OCI-M2 (cell line): ENCODE data around the gene CACNA1F.

Source experiments
- DNase-seq: peaks from one replicate; lab custom pipeline; 2025; ENCODE audit not compliant: unreplicated experiment; lab: John Stamatoyannopoulos, UW

CACNA1F gene

DNA sequence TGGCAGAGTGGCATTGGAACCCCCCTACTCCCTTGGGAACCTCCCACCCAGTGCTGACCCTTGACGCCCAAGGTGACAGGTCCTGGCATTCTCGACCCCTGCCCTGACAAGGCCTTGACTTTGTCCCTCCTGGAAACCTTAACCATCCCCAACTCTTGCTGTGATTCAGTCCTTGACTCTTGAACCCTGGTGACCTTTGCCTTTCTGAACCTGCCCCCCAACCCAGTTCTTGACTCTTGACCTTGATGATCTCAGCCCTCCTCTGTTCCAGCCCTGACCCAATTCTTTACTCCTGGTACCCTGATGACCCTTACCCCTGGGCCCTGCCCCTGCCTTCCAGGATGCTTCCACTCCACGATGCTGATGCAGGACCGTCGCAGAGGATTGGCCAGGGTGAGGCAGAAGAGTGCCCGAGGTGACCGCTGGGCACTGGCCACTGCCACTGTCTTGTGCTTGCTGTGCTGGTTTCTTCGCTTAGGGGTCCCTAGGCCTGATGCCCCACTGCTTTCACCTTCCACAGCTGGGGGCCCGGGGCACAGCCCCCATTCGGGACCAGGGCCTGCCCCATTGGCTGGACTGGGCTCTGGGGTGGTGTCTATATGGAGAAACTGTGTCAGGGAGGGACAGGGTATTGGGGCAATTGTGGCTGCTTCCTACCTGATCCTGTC is 1.7 kb downstream of the CACNA1F start:
- DNase-seq, result no peak

DNA sequence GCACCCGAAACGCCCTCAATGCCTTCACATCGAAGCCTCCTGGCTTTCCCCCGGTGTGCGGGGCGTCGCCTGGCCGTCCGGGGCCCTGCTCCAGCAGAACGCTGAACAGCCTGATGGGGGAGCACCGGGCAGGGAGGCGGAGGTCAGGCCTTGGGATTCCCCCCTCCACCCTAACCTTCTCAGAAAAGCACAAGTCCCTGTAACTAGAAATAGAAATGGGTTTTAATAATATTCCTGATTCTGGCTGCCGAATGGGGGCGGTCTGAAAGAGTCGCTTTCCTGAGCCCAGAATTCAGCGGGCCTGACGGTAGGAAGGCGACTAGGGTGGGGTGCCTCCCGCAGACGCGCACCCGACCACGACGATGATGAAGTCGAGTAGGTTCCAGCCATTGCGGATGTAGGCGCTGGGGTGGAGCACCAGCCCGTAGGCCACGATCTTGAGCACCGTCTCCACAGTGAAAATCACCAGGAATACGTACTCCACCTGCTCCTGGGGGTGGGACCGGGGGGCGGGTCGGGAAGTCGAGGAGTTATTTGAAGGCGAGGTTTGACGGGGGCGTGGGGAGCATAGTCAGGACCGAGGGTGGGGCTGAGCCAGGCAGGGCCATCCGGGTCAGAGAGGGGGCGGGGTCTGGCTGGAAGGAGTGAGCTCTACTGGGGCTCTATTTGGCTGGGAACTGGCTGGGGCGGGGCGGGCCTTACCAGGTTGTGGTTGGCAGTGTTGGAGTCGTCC is 2.5 kb downstream of the CACNA1F start:
- no peak for DNase-seq

DNA sequence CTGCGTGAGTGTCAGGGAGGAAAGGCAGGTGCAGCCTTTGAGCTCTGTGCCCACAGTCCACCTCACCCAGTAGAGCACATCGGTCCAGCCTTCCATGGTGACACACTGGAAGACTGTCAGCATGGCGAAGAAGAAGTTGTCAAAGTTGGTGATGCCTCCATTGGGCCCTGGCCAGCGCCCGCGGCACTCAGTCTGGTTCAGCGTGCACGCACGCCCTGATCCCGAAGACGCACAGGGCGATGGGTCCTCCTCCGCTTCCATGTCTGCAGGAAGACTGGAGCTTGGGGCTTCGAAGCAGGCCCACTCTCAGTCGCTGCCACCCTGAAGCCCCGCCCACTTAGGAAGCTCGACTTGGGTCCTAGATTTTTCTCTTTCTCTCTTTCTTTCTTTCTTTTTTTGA is 5.0 kb downstream of the CACNA1F start:
- DNase-seq, result no peak

DNA sequence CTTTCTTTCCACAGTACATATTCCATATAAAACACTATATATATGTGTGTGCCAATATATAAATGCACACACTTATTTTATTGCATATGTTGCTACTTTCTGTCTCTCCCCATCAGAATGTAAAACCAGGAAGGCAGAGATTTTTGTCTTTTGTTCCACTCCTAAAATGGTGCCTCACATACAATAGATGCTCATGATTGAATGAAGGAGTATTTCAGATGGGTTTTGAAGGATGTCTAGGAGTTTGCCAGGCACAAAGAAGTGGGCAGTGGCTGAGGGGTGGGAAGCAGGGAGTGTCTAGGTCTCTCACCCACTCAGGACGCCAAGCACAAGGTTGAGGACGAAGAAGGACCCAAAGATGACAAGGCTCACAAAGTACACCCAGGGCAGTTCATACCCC is 5.4 kb downstream of the CACNA1F start:
- no peak for DNase-seq

DNA sequence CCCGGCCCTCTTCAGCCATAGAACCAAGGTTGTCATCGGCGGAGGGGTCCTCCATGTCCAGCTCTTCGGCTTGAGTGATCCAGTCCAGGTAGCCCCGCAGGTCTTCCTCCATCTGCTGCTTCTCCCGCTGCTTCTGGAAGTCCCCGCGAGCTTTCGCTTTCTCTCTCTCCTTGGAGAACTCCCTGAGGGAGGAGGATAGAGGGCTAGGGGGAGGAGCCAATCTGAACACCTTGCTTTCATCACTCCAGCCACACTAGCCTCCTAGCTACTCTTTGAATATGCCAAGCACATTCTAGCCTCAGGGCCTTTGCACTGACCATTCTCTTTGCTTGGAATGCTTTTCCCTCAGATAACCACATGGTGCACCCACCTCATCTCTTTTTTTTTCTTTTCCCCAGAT is 6.2 kb downstream of the CACNA1F start:
- DNase-seq, result no peak

DNA sequence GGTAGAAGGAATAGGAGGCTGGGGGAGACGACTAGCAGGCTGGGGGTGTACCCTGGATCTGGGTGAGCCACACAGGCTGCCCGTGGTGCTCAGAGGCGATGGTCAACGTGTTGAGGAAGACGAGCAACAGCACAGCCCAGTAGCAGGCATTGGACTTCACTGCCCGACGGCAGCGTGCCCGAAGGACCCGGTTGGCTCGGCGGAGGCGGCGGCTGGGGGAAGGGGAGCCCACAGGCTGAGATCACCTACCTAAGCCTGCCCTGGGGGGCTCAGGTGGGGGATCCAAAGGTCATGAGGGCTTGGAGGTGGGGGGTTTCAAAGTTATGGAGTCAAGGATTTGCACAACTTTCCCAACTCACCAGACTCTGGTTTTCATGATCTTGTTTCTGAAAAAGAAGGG is 7.3 kb downstream of the CACNA1F start:
- DNase-seq, result no peak

DNA sequence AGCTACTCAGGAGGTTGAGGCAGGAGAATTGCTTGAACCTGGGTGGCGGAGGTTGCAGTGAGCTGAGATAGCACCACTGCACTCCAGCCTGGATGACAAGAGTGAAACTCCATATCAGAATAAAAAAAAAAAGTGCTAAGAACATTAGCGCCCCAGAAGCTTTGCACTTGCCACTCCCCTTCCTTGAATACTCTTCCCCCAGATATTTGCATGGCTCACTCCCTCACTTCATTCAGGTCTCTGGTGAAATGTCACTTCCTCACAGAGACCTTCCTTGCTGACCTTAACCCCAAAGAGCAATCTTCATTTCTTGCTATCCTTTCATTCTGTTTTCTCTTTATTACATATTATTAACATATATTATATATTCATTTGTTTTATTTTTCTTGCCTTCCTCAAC is 11.3 kb downstream of the CACNA1F start:
- DNase-seq, result no peak

DNA sequence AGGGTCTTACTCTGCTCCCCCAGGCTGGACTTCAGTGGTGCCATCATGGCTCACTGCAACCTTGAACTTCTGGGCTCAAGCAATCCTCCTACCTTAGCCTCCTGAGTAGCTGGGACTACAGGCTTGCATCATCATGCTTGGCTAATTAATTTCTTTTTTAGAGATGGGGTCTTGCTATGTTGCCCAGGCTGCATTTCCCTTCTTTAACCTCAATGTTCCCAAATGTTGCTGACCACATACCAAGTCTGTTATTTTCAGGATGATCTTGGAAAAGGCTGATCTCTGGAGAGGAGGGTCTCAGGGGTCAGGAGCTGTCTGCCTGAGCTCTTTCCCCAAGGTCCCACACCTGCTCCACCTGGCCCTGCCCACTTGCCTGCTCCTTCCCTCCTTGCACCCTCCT is 13.0 kb downstream of the CACNA1F start:
- DNase-seq, result no peak

DNA sequence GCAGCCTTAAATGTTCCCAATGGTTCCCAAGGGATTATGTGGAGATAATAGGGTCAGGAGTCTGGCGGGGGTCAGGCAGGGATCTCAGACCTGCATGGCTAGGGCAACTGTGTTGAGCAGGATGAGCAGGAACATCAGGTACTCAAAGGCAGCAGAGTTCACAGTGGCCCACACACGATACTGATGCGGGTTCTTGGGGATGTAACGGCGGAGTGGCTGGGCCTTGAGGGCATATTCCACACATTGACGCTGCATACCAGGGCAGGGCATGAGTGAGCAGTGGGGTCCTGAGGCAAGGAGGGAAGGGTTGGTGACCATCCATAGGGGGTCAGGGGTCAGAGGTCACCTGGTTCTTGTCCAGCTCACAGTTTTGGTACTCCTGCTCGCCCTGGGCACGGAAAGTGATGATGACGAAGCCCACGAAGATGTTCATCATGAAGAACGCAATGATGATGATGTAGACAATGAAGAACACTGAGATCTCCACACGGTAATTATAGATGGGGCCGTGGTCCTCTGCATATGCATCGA is 18.1 kb downstream of the CACNA1F start:
- DNase-seq, result no peak

DNA sequence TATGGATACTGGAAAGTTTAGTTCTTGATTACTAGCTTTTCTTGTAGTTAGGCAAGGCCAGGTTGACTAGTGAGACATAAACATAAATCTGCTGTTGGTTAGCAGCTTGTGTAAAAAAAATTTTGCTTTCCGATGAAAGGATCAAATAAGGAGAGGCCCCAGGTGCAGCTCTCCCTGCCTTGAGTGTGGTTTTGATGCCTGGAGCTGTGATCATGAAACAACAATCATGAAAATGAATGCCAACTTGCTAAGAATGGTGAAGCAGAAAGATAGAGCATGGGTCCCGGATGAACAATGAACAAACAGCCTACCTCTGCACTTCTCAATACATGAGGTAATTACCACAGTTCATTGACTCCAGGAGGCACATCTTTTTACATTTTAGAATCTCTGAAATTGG is 18.7 kb downstream of the CACNA1F start:
- DNase-seq, result no peak

DNA sequence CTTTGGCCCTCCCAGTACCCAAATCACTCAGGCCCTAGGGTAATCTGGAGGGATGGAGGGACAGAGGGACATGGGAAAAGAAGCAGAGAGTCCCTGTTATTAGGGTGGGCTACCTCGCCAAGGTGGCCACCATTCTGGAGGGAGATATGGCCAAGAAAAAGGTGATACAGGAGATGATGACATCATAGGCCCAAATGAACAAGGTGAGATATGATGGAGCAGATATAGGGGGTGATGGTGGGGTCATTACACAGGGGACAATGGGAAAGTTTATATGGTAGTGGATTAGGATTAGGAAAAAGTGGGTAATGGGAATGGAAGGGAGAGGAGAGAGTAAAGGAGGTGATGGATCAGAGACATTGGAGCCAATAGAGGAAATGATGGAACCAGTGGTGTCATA is 20.3 kb downstream of the CACNA1F start:
- DNase-seq, result no peak

DNA sequence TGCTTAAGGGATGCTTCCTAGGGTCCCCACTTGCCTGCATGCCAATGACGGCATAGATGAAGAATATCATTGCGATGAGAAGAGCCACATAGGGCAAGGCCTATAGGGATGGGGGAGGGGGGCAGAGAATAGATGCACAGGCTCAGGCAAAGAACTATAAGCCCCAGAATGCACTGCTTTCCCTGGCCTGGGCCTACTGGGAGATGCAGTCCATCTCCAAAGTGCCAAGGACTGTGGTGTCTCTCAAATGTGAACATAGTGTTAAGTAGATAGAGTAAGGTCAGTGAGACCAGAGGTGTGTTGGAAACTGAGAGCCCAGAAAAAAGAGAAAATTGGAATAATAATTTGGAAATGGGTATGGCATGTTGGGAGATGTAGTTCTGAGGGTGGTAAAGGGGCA is 20.9 kb downstream of the CACNA1F start:
- DNase-seq, result no peak

DNA sequence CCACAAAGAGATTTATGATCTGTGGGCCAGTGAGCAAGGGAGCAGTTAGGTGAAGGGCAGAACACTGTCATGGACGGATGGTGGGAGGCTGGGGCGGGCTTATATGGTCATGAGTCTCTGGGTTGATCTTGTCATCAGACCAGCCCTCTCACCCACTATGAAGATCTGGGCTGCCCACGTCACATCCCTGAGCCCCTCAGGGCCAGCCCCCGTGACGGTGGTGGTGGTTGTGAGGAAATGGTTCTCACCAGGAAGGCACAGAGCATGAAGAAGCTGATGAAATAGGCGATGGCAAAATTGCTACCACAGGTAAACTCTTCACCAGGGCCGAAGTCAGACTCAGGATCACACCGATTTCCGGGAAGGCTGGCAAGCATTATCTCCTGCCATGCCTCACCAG is 22.1 kb downstream of the CACNA1F start:
- DNase-seq, result no peak

DNA sequence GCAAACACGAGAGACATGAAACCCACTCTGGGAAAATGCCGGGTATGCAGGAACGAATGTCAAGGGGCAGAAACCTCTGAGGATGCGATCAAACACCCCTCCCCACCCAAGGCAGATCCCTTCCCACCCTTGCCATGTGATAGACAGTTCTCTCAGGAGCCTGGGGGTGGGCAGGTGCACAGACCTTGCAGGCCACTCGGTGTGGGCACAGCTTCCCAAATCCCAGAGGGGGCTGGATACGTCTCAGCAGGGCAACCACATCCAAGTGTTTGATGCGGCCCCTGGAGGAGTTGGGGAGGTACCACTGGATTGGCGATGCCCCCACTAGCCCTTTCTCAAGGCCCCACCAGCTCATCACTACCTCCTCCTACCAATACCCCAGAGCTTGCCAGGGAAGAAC is 22.7 kb downstream of the CACNA1F start:
- DNase-seq, result no peak

DNA sequence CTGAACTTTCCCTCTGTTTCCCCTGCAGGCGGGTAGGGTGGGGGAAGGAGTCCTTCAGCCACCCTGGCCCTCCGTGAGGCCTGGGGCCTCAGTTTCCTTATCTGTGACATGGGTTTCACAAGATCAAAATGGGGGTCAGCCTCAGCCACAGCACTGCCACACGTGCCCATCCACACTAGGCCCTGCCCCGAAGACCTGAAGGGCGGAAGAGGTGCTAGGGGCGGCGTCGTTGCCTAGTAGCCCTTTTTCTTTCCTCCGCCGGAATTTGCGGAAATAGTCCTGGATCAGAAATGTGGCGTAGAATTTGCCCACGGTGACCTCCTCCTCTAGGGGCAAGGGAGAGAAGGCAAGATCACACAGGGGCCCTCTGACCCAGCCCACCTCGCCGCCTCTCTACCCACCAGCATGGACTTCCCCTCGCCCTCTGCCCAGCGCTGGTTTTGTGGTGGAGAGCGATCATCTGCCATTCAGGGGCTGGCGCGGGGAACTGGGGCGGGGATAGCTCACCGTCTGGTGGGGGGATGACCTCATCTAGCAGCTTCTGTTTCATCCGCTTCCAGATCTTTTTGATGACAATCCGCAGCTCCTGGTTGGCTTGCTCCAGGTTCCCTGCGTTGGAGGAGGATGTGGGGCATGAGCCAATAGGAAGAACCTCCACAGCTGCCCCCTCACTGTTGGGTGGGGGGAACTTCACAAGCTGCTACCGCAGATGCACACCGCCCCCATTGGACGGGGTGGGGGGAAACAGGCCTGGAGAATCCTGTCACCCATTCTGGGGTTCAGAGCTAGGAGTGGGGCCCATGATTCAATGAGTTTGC is 23.5 kb downstream of the CACNA1F start:
- no peak for DNase-seq

DNA sequence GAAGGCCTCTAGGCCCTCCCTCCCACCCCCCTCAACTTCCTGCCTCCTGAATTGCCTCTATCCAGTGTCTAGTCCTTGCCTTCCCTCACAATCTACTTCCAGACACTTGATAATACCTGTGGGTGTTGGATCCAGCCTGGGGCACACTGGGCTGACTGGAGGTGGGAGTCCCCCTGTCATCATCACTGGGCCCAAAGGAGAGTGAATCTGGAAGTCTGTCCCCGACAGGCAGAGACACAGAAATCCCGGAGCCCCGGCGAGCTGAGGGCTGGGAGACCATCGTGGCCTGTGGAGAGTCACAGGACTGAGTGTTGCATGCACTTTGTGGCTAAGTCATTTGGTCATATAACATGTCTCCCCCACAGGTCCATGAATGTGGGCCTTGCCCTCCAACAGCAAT is 24.7 kb downstream of the CACNA1F start:
- no peak for DNase-seq

DNA sequence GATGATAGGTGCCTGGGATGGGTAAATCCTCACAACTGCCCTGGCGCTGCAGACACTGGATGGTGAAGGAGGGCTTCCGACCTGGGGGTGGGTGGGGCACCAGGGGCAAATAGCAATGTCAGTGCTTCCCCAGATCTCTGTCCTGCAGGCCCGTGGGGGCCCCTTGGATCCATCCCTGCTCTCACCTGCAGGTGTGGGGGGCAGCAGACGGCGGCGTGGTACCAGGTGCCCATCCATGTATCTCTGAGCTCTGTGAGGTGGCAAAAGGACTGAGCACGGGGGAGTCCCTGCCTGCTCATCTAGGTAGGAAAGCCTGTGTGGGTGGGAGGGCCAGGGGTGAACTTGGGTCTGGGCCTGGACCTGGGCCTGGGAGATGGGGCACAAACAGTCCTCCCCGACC is 26.6 kb downstream of the CACNA1F start:
- no peak for DNase-seq

DNA sequence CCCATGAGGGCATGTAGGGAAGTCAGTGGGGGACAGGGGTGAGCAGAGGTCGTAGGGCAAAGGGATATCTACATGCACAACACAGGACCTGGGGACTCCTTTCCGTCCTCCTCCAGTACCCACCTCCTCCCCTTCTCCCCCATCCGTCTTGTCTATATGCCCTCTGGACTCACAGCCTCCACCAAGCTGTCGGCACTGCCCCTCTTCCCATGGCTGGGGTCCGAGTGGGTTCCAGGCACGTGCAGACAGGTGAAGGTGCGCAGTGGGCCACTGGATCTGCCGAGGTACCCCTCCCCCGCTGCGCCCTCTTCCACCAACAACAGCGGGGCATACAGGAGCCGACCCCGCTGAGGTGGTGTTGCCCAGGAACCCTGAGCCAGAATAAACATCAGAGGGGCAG is 27.7 kb downstream of the CACNA1F start:
- DNase-seq, result no peak

DNA sequence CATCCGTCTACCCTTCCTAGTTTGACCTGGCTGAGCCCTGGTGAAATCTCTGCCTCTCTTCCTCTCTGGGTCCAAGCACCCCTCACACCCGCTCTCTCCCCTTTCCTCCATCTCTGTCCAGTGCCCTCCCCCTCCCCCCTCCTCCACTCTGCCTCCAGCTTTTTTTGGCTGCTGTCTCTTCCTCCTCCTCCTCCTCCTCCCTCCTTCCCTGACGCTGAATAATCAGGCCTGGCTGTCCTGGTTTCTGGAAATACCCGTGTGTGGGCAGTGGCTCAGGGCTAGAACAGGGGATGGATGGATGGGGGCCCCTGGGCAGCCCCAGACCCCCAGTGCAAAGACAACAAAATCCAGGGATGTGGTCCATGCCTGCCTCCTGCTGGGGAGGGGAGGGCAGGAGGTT is 28.4 kb downstream of the CACNA1F start:
- DNase-seq, result no peak

DNA sequence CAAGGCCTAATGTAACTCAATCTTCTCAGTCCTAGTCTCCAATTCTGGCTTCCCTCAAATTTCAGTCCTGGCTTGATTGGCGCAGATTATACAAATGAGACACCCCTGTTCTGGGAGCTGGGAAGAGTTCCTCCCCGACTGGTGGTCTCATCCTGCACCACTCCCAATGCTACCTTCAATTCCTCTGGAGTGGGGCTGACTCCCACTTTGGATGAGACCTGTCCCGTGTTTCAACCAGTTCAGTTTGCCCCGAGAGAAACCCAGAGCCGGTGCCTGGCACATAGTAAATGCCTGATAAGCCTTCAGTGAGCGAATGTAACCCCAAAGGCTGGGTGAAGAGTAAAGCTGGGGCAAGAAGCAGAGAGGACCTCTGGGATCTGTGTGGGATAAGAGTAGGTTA is 29.1 kb downstream of the CACNA1F start:
- no peak for DNase-seq

DNA sequence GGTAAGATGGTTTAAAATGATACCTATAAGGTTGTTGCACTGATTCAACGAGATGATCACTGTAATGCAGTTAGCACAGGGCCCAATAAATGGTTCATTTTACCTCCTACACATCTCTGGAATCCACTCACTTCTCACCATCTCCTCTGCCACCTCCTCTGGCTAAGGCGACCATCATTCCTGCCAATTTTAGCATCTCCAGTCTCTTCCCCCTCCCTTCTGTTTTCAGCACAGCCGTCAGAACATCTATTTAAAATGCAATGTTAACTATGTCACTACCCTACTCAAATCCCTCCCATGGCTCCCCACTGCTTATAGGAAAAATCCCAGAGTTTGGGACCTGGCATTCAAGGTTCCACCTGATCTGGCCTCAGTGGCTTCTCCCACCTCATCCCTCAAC is 29.6 kb downstream of the CACNA1F start:
- DNase-seq, result no peak

DNA sequence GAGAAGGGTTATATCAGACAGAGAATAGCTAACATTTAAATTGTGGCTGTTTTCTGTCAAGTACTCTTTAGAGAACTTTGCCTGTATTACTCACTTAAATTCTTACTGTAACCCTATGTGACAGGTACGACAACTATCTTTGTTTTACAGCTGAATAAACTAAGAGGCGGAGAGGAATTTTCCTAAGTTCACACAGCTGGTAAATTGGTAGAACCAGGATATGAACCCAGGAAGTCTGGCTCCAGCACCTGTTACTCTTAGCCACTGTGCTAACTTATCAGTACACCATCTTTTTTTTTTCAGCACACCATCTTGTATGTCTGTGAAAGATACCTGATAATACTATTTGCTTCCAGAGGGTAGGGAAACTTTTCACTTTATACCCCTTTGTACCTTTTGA is 31.1 kb downstream of the CACNA1F start:
- no peak for DNase-seq
